Measurements from ENCODE around the gene SDF4. TPM values are rescaled to one million over a fixed set of nuclear protein-coding genes. Genes with fewer than 3 reads are reported as not detected.

Gene SDF4
- total RNA-seq, 2 donors from 2014 or later: 177 to 185 TPM

GRCh38 chr1:1255611-1256010 is 23.8 kb upstream of the SDF4 start:
- 91% methylated on average over 10 of the region's 10 CpGs for WGBS
- Histone ChIP-seq H3K36me3 (peaks cover 5 to 7% of the 10 kb centered on the region in 2 donors), H3K4me3 (no peak overlapping the region), H3K4me1 (replicated peaks) (peaks cover 4% of the 10 kb centered on the region), H3K27me3 (replicated peaks; ENCODE audit: insufficient read depth) (no peaks in the 10 kb centered on the region), H3K9me3 (no peaks in the 10 kb centered on the region), H3K27ac (no peak overlapping the region)
- TF ChIP-seq POLR2AphosphoS5 (IDR thresholded peaks at IDR 0.05) (no peak), CTCF (IDR thresholded peaks at IDR 0.05) (no peak), POLR2A (IDR thresholded peaks at IDR 0.05) (no peak)
- intact Hi-C loops (cut with DNase I): no loop called here
- no peak for DNase-seq (ENCODE audit: low spot score)

- no peak for TF ChIP-seq POLR2AphosphoS5 (IDR thresholded peaks at IDR 0.05)
- TF ChIP-seq POLR2A (IDR thresholded peaks at IDR 0.05): no peak
- TF ChIP-seq CTCF (IDR thresholded peaks at IDR 0.05): no peak
- Histone ChIP-seq H3K9me3 (no peaks in the 10 kb centered on the region), H3K4me3 (no peak overlapping the region), H3K4me1 (replicated peaks) (peaks cover 4% of the 10 kb centered on the region), H3K27me3 (replicated peaks; ENCODE audit: insufficient read depth) (no peaks in the 10 kb centered on the region), H3K36me3 (peaks cover 5 to 7% of the 10 kb centered on the region in 2 donors), H3K27ac (no peak overlapping the region)
- no peak for DNase-seq (ENCODE audit: low spot score)
- WGBS: 91% methylated on average over 18 of the region's 26 CpGs
- intact Hi-C loops (cut with DNase I): no loop called here
Observed at GRCh38 chr1:1255078-1255477, 23.3 kb upstream of the SDF4 start.

GRCh38 chr1:1254667-1254998 is 22.8 kb upstream of the SDF4 start:
- Histone ChIP-seq H3K27ac (no peak overlapping the region), H3K4me1 (replicated peaks) (peaks cover 4% of the 10 kb centered on the region), H3K4me3 (no peak overlapping the region), H3K27me3 (replicated peaks; ENCODE audit: insufficient read depth) (no peaks in the 10 kb centered on the region), H3K36me3 (peaks cover 5 to 7% of the 10 kb centered on the region in 2 donors), H3K9me3 (no peaks in the 10 kb centered on the region)
- no peak for DNase-seq (ENCODE audit: low spot score)
- intact Hi-C loops (cut with DNase I): no loop called here
- no peak for TF ChIP-seq POLR2A (IDR thresholded peaks at IDR 0.05)
- no peak for TF ChIP-seq CTCF (IDR thresholded peaks at IDR 0.05)
- TF ChIP-seq POLR2AphosphoS5 (IDR thresholded peaks at IDR 0.05): peak; percentile 53
- 74% methylated on average over 21 of the region's 21 CpGs for WGBS

GRCh38 chr1:1253972-1254666 is 22.3 kb upstream of the SDF4 start:
- peaks cover 5 to 7% of the 10 kb centered on the region in 2 donors for H3K36me3 ChIP-seq
- H3K27me3 ChIP-seq (replicated peaks; ENCODE audit: insufficient read depth): no peaks in the 10 kb centered on the region
- H3K9me3 ChIP-seq: no peaks in the 10 kb centered on the region
- TF ChIP-seq POLR2A (IDR thresholded peaks at IDR 0.05): no peak
- TF ChIP-seq CTCF (IDR thresholded peaks at IDR 0.05): no peak
- TF ChIP-seq POLR2AphosphoS5 (IDR thresholded peaks at IDR 0.05): no peak
- no peak overlapping the region for H3K4me3 ChIP-seq
- no peak overlapping the region for H3K27ac ChIP-seq
- intact Hi-C loops (cut with DNase I): no loop called here
- peaks cover 4% of the 10 kb centered on the region for H3K4me1 ChIP-seq (replicated peaks)
- 94% methylated on average over 46 of the region's 50 CpGs for WGBS
- DNase-seq (ENCODE audit: low spot score): no peak

GRCh38 chr1:1253314-1253713 is 21.5 kb upstream of the SDF4 start:
- Histone ChIP-seq H3K27me3 (replicated peaks; ENCODE audit: insufficient read depth) (no peaks in the 10 kb centered on the region), H3K4me3 (no peak overlapping the region), H3K4me1 (replicated peaks) (peaks cover 4% of the 10 kb centered on the region), H3K9me3 (no peaks in the 10 kb centered on the region), H3K36me3 (peaks cover 5 to 7% of the 10 kb centered on the region in 2 donors), H3K27ac (no peak overlapping the region)
- intact Hi-C loops (cut with DNase I): no loop called here
- no peak for DNase-seq (ENCODE audit: low spot score)
- no peak for TF ChIP-seq POLR2A (IDR thresholded peaks at IDR 0.05)
- no peak for TF ChIP-seq CTCF (IDR thresholded peaks at IDR 0.05)
- no peak for TF ChIP-seq POLR2AphosphoS5 (IDR thresholded peaks at IDR 0.05)
- 90% methylated on average over 12 of the region's 12 CpGs for WGBS
